B cell (primary cell): ENCODE measurements around the gene VTI1A. TPM values are rescaled to one million over a fixed set of nuclear protein-coding genes. Genes with fewer than 3 reads are reported as not detected.

Experiments
- ATAC-seq: fragments of 200-7000 bp; cut with Tn5 transposase; one replicate; pipeline ENCODE4 v1.10.0; 2021; ENCODE audit warnings: low read depth, mild to moderate bottlenecking, moderate number of reproducible peaks, moderate library complexity
- CTCF ChIA-PET: fragments of 350-600 bp; sonication (Branson Sonifier 250); formaldehyde crosslinking; loops from one replicate; lab custom pipeline; 2021; ENCODE audit warnings: antibody characterized with exemption, inconsistent platforms; lab: Charles Lee
- POLR2A ChIA-PET: fragments of 350-600 bp; sonication (Branson Sonifier 250); formaldehyde crosslinking; loops from one replicate; lab custom pipeline; 2021; ENCODE audit warnings: antibody characterized with exemption; lab: Charles Lee
- DNase-seq: peaks from one replicate; pipeline ENCODE4 v3.0.0; 2013
- H2AFZ ChIP-seq: 2 replicates; pipeline ENCODE4 v1.6.1; 2012; ENCODE audit warnings: mild to moderate bottlenecking, low read depth, low read length; ENCODE audit not compliant: insufficient read depth, poor library complexity, severe bottlenecking
- H3K27ac ChIP-seq, 2 donors: 1 replicate in 1 of 2; 2 replicates in 1 of 2; pipeline ENCODE4 v1.5.1; 2012 to 2013; ENCODE audit warnings: low read length in 2 of 2, mild to moderate bottlenecking in 2 of 2, moderate library complexity in 1 of 2
- H3K27me3 ChIP-seq, 4 experiments: fragments of 200-600 bp in 1 of 4; sonication (generic) in 1 of 4; replicated peaks in 1 of 4; 1 replicate in 2 of 4; 2 replicates in 2 of 4; pipeline versions ENCODE4 v1.6.1 to v1.7.0; 2013 to 2016; ENCODE audit warnings: low read length in 3 of 4, mild to moderate bottlenecking in 2 of 4, mixed read lengths in 1 of 4, moderate library complexity in 1 of 4; ENCODE audit not compliant: insufficient read depth in 4 of 4, control insufficient read depth in 3 of 4; ENCODE audit errors: control extremely low read depth in 1 of 4
- H3K36me3 ChIP-seq, 2 experiments: replicated peaks in 1 of 2; 1 replicate in 1 of 2; 2 replicates in 1 of 2; pipeline versions ENCODE4 v1.6.1 to v1.7.1; 2013; ENCODE audit warnings: low read length in 1 of 2; ENCODE audit not compliant: insufficient read depth in 2 of 2, control insufficient read depth in 1 of 2; ENCODE audit errors: control extremely low read depth in 1 of 2, extremely low read depth in 1 of 2
- H3K4me1 ChIP-seq, 2 donors: fragments of 200-600 bp in 1 of 2; sonication (generic) in 1 of 2; 1 replicate in 1 of 2; 2 replicates in 1 of 2; pipeline versions ENCODE4 v1.5.1 to v1.6.1; 2013 to 2017; ENCODE audit warnings: low read length in 2 of 2; ENCODE audit not compliant: control insufficient read depth in 2 of 2, insufficient read depth in 2 of 2
- H3K4me2 ChIP-seq: replicated peaks from 2 replicates; pipeline ENCODE3; 2012; ENCODE audit warnings: mild to moderate bottlenecking, low read depth, low read length; ENCODE audit not compliant: poor library complexity, severe bottlenecking
- H3K4me3 ChIP-seq, 5 experiments: fragments of 200-600 bp in 1 of 5; sonication (generic) in 1 of 5; 1 replicate in 3 of 5; 2 replicates in 2 of 5; pipeline versions ENCODE4 v1.5.1 to v1.7.0; 2011 to 2016; ENCODE audit warnings: low read length in 4 of 5, mild to moderate bottlenecking in 4 of 5, low read depth in 2 of 5, control low read depth in 1 of 5, moderate library complexity in 1 of 5; ENCODE audit not compliant: insufficient read depth in 1 of 5; ENCODE audit errors: control extremely low read depth in 1 of 5, extremely low read depth in 1 of 5
- H3K79me2 ChIP-seq: fragments of 200-600 bp; sonication (generic); one replicate; pipeline ENCODE4 v1.6.0; 2016; ENCODE audit warnings: low read length; ENCODE audit not compliant: control insufficient read depth, insufficient read depth
- H3K9ac ChIP-seq: fragments of 200-600 bp; sonication (generic); 2 replicates; pipeline ENCODE4 v1.6.1; 2017; ENCODE audit warnings: mild to moderate bottlenecking, low read length, moderate library complexity
- H3K9me3 ChIP-seq, 3 donors: one replicate each; pipeline versions ENCODE4 v1.6.1 to v1.7.1; 2013; ENCODE audit warnings: low read length in 2 of 3; ENCODE audit not compliant: control insufficient read depth in 2 of 3, insufficient read depth in 1 of 3; ENCODE audit errors: control extremely low read depth in 1 of 3
- H4K20me1 ChIP-seq: 2 replicates; pipeline ENCODE4 v1.6.0; 2012; ENCODE audit warnings: mild to moderate bottlenecking, low read length; ENCODE audit not compliant: insufficient read depth, control insufficient read depth, poor library complexity, severe bottlenecking
- H3K27ac Mint-ChIP-seq: one replicate; pipeline ENCODE4 v1.8.0; 2021; ENCODE audit warnings: mixed read lengths
- H3K27me3 Mint-ChIP-seq: one replicate; pipeline ENCODE4 v1.8.0; 2021; ENCODE audit warnings: mixed read lengths
- H3K4me1 Mint-ChIP-seq: one replicate; pipeline ENCODE4 v1.8.0; 2021; ENCODE audit warnings: mixed read lengths
- H3K4me3 Mint-ChIP-seq: one replicate; pipeline ENCODE4 v1.8.0; 2021; ENCODE audit warnings: mixed read lengths
- H3K9me3 Mint-ChIP-seq: one replicate; pipeline ENCODE4 v1.8.0; 2022; ENCODE audit warnings: mixed read lengths; ENCODE audit not compliant: insufficient read depth
- CTCF ChIP-seq: fragments of 200-600 bp; IDR thresholded peaks from one replicate; pipeline ENCODE4 v1.8.0; 2022; ENCODE audit warnings: antibody characterized with exemption, mild to moderate bottlenecking
- EZH2 ChIP-seq: IDR thresholded peaks from 2 replicates; pipeline ENCODE4 v1.6.1; 2012; ENCODE audit warnings: borderline replicate concordance, low read depth, mild to moderate bottlenecking, moderate library complexity, low read length; ENCODE audit not compliant: insufficient read depth, poor library complexity, severe bottlenecking
- WGBS: methylation state at CpG from one replicate; pipeline ENCODE4 v1.1.5; 2013; ENCODE audit warnings: missing lambda C conversion rate; ENCODE audit not compliant: insufficient coverage; 5-methylcytosine and 5-hydroxymethylcytosine counted together
- intact Hi-C: fragments of 100-400 bp; cut with micrococcal nuclease; formaldehyde crosslinking; loops from one replicate; pipeline ENCODE4 v1.10.0; 2022
- polyA plus RNA-seq: library from polyadenylated mRNA; depleted of rRNA; stranded (reverse); fragments of >200 nt; gene quantifications from 2 replicates; pipeline ENCODE4 v1.2.3, GENCODE V29; 2012
- total RNA-seq, 2 donors: library from RNA; stranded (reverse); fragments of 120-200 nt in 1 of 2; gene quantifications; 1 replicate in 1 of 2; 2 replicates in 1 of 2; pipeline versions ENCODE4 v1.2.3 to v1.2.4, GENCODE V29; 2013 to 2022

Gene VTI1A
- total and polyA plus RNA-seq, 2 donors (not counting 1 experiment from before 2014, with no cell fraction given), result 20.0 to 84.1 TPM

DNA sequence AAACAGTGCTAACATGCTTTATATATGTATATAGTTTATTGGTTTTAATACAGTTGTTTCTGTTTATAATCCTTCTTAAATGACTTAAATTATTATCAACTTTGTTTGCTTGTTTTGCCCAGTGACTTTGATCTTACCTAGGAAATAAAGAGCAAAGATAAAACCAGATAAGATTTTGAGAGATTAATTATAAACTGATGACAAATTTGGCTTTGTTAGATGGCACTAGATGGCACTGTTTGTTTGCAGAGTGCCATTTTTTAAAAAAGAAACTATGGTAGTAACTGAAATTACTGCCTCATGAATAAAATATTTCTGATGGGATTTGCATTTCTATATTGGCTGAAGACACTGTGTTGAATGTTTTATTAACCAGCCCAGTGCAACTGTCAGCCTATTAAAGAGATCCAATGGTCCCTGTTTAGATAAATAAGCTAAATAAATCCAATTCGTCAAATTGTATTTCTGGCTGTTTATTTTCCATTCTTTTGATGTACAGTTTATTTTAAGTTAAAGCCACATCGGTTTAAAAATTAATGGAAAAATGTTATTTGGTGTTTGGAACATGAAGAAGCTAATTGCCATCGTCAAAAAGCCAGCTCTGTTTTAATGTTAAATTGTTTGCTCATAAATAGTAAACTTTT, 28.7 kb downstream of the VTI1A start:
- H3K79me2 ChIP-seq, result peaks cover 44% of the 10 kb centered on the region
- H3K27me3 ChIP-seq, result no peaks in the 10 kb centered on the region
- H3K9me3 Mint-ChIP-seq, result no peaks in the 10 kb centered on the region
- H3K27ac Mint-ChIP-seq, result no peak overlapping the region
- no peak overlapping the region for H3K4me3 Mint-ChIP-seq
- ChIA-PET CTCF (interaction anchor here (0.6 to 1.7 kb wide), 4 partner anchors 10 to 909 kb away, joined by 3 to 8 read pairs (median 4); no protein-coding TSS in a partner anchor), POLR2A (no interaction called here)
- peaks cover 0 to 3% of the 10 kb centered on the region in 2 donors for H3K4me1 ChIP-seq
- H3K9ac ChIP-seq, result no peak overlapping the region
- intact Hi-C loops, result no loop called here
- no peaks in the 10 kb centered on the region for H3K27me3 Mint-ChIP-seq
- H3K4me1 Mint-ChIP-seq, result peaks cover 4% of the 10 kb centered on the region
- H4K20me1 ChIP-seq, result peaks cover 1% of the 10 kb centered on the region
- ATAC-seq (no peak), DNase-seq (no peak)
- WGBS, result no CpG with 5 or more reads among the region's 3 CpGs
- no peak overlapping the region for H3K4me3 ChIP-seq
- H3K4me2 ChIP-seq, result no peak overlapping the region
- H3K9me3 ChIP-seq, result no peaks in the 10 kb centered on the region
- peak; percentile 15 for TF ChIP-seq CTCF
- no peak for TF ChIP-seq EZH2
- H3K36me3 ChIP-seq, result no peaks in the 10 kb centered on the region
- H2AFZ ChIP-seq, result no peak overlapping the region
- H3K27ac ChIP-seq, result no peak overlapping the region

- H3K36me3 ChIP-seq, result peaks cover 0 to 1% of the 10 kb centered on the region in 2 experiments
- POLR2A ChIA-PET, result no interaction called here
- no peaks in the 10 kb centered on the region for H3K4me1 ChIP-seq
- no peaks in the 10 kb centered on the region for H3K9me3 ChIP-seq
- no peaks in the 10 kb centered on the region for H3K4me1 Mint-ChIP-seq
- no peak overlapping the region for H3K27ac Mint-ChIP-seq
- DNase-seq, result no peak
- H3K27me3 Mint-ChIP-seq, result no peaks in the 10 kb centered on the region
- H4K20me1 ChIP-seq, result peaks cover 3% of the 10 kb centered on the region
- peaks cover 22% of the 10 kb centered on the region for H3K79me2 ChIP-seq
- H3K27me3 ChIP-seq, result no peaks in the 10 kb centered on the region
- ATAC-seq, result no peak
- no peak overlapping the region for H2AFZ ChIP-seq
- no peak for TF ChIP-seq CTCF
- no peak for TF ChIP-seq EZH2
- no peak overlapping the region for H3K4me3 Mint-ChIP-seq
- no peaks in the 10 kb centered on the region for H3K9me3 Mint-ChIP-seq
- no peak overlapping the region for H3K4me3 ChIP-seq
- CTCF ChIA-PET, result interaction anchor here (2.1 kb wide), 1 partner anchor 9 kb away, joined by 7 read pairs; no protein-coding TSS in a partner anchor
- no peak overlapping the region for H3K27ac ChIP-seq
- no peak overlapping the region for H3K9ac ChIP-seq
- intact Hi-C loops, result no loop called here
- no peak overlapping the region for H3K4me2 ChIP-seq
- 100% methylated on average over 1 of the region's 3 CpGs for WGBS
These were observed 34.6 kb downstream of the VTI1A start for GRCh38 chr10:112481602-112482001.
